Small intestine (tissue), 7 donors: ENCODE results near the gene CDC45. TPM values are rescaled to one million over a fixed set of nuclear protein-coding genes. Genes with fewer than 3 reads are reported as not detected.

Source experiments
- DNase-seq, 2 donors: peaks; one replicate each; pipeline versions ENCODE4 v3.0.0 to v3.0.0-alpha.2; 2013
- FAIRE-seq: peaks from 2 replicates; lab custom pipeline; 2012; peaks lifted over from hg19 to GRCh38; lab: Jason Lieb, UNC
- H3K27ac ChIP-seq, 3 donors: one replicate each; pipeline ENCODE4 v1.5.1; 2013; ENCODE audit warnings: low read length in 2 of 3, mild to moderate bottlenecking in 2 of 3, control low read depth in 1 of 3, inconsistent platforms in 1 of 3, low read depth in 1 of 3, moderate library complexity in 1 of 3
- H3K27me3 ChIP-seq, 3 donors: one replicate each; pipeline ENCODE4 v1.6.1; 2013; ENCODE audit warnings: low read length in 3 of 3, inconsistent platforms in 1 of 3; ENCODE audit not compliant: control insufficient read depth in 3 of 3, insufficient read depth in 3 of 3
- H3K36me3 ChIP-seq, 3 donors: one replicate each; pipeline ENCODE4 v1.6.1; 2013; ENCODE audit warnings: low read length in 3 of 3, inconsistent platforms in 1 of 3, low read depth in 1 of 3, mild to moderate bottlenecking in 1 of 3, moderate library complexity in 1 of 3; ENCODE audit not compliant: control insufficient read depth in 3 of 3, insufficient read depth in 2 of 3
- H3K4me1 ChIP-seq, 3 donors: one replicate each; pipeline ENCODE4 v1.6.1; 2013; ENCODE audit warnings: low read length in 2 of 3, inconsistent platforms in 1 of 3, low read depth in 1 of 3, mild to moderate bottlenecking in 1 of 3, moderate library complexity in 1 of 3; ENCODE audit not compliant: control insufficient read depth in 3 of 3, insufficient read depth in 2 of 3
- H3K4me3 ChIP-seq, 3 donors: one replicate each; pipeline ENCODE4 v1.5.1; 2013; ENCODE audit warnings: low read length in 3 of 3, control low read depth in 1 of 3, inconsistent platforms in 1 of 3, low read depth in 1 of 3, mild to moderate bottlenecking in 1 of 3, moderate library complexity in 1 of 3
- H3K9me3 ChIP-seq, 2 donors: one replicate each; pipeline ENCODE4 v1.6.1; 2013; ENCODE audit warnings: low read depth in 1 of 2, low read length in 1 of 2; ENCODE audit not compliant: control insufficient read depth in 2 of 2, insufficient read depth in 1 of 2
- WGBS, 3 donors: extraction: QIAGEN DNeasy Blood & Tissue Kit; methylation state at CpG; one replicate each; pipeline ENCODE4 v1.1.7; 2013; 5-methylcytosine and 5-hydroxymethylcytosine counted together
- polyA plus RNA-seq, 4 donors: library from polyadenylated mRNA; stranded (reverse) in 3 of 4; unstranded in 1 of 4; fragments of 200-250 nt in 3 of 4; fragments of 120-200 nt in 1 of 4; gene quantifications; one replicate each; pipeline versions ENCODE4 v1.2.1 to v1.2.3, GENCODE V29; 2013
- donor health status: healthy with polysubstance abuse.
- donor health status: control.
- donor health status: control.
- donor health status: Bipolar disorder and iron deficiency.
- donor health status: healthy.

The CDC45 gene
- polyA plus RNA-seq, 4 donors, result 2.2 to 13.8 (median 5.6) TPM

DNA sequence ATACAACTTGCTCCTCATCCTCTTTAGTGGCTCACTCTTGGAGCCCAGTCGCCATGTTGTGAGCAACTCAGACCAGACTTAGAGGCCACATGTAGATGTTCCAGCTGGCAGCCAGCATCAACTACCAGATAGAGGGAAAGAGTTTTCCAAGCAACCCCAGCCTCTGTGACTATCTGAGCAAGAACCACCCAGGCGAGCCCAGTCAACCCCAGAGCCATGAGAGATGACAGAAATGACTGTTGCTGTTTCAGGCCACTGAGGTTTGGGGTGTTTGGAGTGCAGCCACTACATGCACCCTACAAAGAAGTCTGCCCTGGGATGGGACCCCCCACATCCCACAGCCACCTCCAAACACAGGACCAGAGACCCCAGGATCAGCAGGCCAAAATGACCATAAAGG is 69.2 kb downstream of the CDC45 start:
- H3K4me3 ChIP-seq, result no peak overlapping the region
- no peak overlapping the region for H3K27ac ChIP-seq
- 73 to 90% (median 76%) methylated on average over 2 of the region's 2 CpGs for WGBS, 3 donors
- FAIRE-seq, result no peak
- no peaks in the 10 kb centered on the region for H3K36me3 ChIP-seq
- H3K4me1 ChIP-seq, result no peaks in the 10 kb centered on the region
- peaks cover 0 to 4% (median 0%) of the 10 kb centered on the region in 3 donors for H3K27me3 ChIP-seq
- peaks cover 0 to 5% of the 10 kb centered on the region in 2 donors for H3K9me3 ChIP-seq
- DNase-seq, result no peak

DNA sequence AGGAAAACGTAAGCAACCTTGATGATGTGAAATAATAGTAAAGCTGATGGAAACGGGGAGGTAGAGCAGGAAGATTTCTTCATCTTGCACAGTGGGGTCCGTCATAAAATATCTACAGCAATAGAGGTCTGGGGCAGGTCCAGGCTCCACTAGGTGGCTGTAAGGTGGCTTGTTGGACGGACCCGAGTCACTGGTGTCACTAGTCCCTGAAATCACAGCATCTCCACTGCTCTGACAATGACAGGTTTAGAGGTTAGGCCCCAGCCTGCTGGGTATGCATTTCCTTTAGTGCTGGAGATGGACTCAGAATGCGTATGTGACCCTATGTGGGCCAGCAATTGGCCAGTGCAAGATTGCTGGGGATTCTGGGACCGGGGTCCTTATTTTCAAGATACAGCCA is 69.7 kb downstream of the CDC45 start:
- DNase-seq (no peak), FAIRE-seq (no peak)
- Histone ChIP-seq H3K27me3 (peaks cover 0 to 4% (median 0%) of the 10 kb centered on the region in 3 donors), H3K4me1 (no peaks in the 10 kb centered on the region), H3K9me3 (peaks cover 0 to 5% of the 10 kb centered on the region in 2 donors), H3K27ac (no peak overlapping the region), H3K36me3 (no peaks in the 10 kb centered on the region), H3K4me3 (no peak overlapping the region)
- 75 to 84% (median 82%) methylated on average over 7 of the region's 7 CpGs for WGBS, 3 donors

DNA sequence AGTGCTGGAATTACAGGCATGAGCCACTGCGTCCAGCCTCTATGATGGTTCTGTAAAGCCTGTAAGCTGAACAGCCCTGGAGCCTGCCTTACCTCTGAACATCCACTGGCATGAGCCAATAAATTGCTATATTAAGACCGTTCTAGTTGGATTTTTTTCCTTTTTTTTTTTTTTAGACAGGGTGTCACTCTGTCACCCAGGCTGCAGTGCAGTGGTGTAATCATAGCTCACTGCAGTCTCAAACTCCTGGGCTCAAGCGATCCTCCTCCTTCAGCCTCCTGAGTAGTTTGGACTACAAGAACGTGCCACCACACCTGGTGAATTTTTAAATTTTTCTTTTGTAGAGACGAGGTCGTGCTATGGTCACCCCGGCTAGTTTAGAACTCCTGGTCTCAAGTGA is 70.7 kb downstream of the CDC45 start:
- FAIRE-seq (no peak), DNase-seq (no peak)
- H3K4me3 ChIP-seq, result no peak overlapping the region
- H3K27me3 ChIP-seq, result peaks cover 0 to 4% (median 0%) of the 10 kb centered on the region in 3 donors
- H3K27ac ChIP-seq, result no peak overlapping the region
- no peaks in the 10 kb centered on the region for H3K36me3 ChIP-seq
- H3K9me3 ChIP-seq, result peaks cover 0 to 5% of the 10 kb centered on the region in 2 donors
- WGBS, 3 donors, result 71 to 86% (median 80%) methylated on average over 7 of the region's 7 CpGs
- no peaks in the 10 kb centered on the region for H3K4me1 ChIP-seq

DNA sequence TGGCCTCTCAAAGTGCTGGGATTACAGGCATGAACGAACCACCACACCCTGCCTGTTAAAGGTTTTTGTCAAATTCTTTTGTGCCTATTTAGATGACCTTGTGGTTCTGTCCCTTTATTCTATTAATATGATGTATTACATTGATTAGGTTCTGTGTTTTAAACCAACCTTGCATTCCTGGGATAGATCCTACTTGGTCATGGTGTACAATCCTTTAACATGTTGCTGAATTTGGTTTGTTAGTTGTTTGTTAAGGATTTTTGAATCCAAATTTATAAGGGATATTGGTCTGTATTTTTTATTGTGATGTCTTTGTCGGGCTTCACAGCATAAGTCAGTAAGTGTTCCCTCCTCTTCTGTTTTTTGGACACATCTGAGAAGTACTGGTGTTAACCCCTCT is 73.5 kb downstream of the CDC45 start:
- Histone ChIP-seq H3K9me3 (peaks cover 0 to 5% of the 10 kb centered on the region in 2 donors), H3K36me3 (no peaks in the 10 kb centered on the region), H3K27ac (no peak overlapping the region), H3K4me1 (no peaks in the 10 kb centered on the region), H3K27me3 (peaks cover 0 to 4% (median 0%) of the 10 kb centered on the region in 3 donors), H3K4me3 (no peak overlapping the region)
- no peak for DNase-seq
- FAIRE-seq, result no peak
- WGBS, 3 donors, result 69 to 87% (median 85%) methylated on average over 2 of the region's 2 CpGs

DNA sequence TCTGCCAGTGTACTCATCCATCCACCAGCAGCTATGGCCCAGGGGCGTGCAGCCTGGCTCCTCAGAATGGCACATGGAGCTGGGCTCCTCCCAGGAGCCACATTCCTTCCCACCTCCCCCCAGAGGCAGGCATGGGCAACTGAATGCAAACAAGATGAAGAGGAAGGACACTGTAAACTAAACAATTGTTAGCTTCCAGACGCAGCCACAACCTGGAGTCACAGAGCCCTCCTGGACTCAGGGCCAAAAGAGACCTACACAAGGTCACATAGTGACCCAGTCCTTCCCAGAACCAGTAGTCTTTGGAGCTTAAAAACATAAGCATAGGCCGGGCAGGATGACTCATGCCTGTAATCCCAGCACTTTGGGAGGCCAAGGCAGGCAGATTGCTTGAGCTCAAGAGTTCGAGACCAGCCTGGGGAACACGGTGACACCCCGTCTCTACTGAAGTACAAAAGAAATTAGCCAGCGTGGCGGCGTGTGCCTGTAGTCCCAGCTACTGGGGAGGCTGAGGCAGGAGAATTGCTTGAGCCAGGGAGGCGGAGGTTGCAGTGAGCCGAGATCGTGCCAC is 75.2 kb downstream of the CDC45 start:
- WGBS, 3 donors, result 68 to 76% (median 75%) methylated on average over 12 of the region's 12 CpGs
- Histone ChIP-seq H3K4me1 (no peaks in the 10 kb centered on the region), H3K27ac (no peak overlapping the region), H3K9me3 (peaks cover 0 to 5% of the 10 kb centered on the region in 2 donors), H3K4me3 (no peak overlapping the region), H3K36me3 (no peaks in the 10 kb centered on the region), H3K27me3 (peaks cover 0 to 4% (median 0%) of the 10 kb centered on the region in 3 donors)
- FAIRE-seq (no peak), DNase-seq (no peak)

DNA sequence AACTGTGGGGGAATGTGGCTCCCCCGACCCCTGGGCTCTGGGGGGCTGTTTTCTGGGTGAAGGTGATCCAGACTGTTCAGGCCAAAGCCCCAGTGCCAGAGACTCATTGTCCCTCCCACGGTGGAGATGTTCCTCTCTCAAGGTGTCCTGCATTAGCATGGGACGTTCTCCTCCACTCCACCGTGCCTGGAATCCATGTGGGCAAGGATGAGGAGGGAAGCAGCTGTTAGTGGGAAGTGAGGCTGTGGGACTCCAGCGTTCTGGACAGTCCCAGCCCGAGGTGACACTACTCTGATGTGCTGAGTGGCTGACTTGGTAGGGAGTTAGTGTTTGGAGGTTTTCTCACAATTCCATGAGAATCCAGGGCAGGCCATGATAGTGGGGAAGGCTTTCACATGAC is 75.9 kb downstream of the CDC45 start:
- Histone ChIP-seq H3K36me3 (no peaks in the 10 kb centered on the region), H3K4me1 (no peaks in the 10 kb centered on the region), H3K27ac (no peak overlapping the region), H3K4me3 (no peak overlapping the region), H3K27me3 (peaks cover 0 to 4% (median 0%) of the 10 kb centered on the region in 3 donors), H3K9me3 (peaks cover 0 to 5% of the 10 kb centered on the region in 2 donors)
- 73 to 78% (median 75%) methylated on average over 6 of the region's 6 CpGs for WGBS, 3 donors
- FAIRE-seq, result no peak
- DNase-seq, result no peak

DNA sequence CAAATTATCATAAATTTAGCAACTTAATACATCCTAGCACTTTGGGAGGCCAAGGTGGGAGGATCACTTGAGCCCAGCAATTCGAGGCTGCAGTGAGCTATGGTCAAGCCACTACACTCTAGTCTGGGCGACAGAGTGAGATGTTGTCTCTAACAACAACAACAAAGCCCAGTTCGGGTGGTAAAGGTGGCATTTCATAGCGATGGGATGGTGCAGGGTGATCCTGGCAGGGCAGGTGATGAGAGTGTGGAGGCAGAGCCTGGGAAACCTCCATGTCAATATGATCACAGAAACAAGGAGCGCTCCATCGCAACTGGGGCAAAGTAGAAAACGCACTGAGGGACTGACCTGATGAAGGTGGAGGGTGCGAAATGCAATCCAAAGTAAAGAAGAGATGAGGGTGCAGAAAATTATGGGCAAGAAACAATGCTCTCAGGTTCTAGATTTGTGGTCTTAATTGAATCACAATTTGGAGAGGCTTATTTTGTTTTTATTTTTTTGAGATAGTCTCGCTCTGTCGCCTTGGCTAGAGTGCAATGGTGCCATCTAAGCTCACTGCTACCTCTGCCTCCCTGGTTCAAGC is 77.3 kb downstream of the CDC45 start:
- Histone ChIP-seq H3K4me3 (no peak overlapping the region), H3K36me3 (no peaks in the 10 kb centered on the region), H3K27me3 (peaks cover 0 to 2% (median 0%) of the 10 kb centered on the region in 3 donors), H3K9me3 (peaks cover 0 to 5% of the 10 kb centered on the region in 2 donors), H3K4me1 (no peaks in the 10 kb centered on the region), H3K27ac (no peak overlapping the region)
- FAIRE-seq, result no peak
- no peak for DNase-seq
- WGBS, 3 donors, result 85 to 93% (median 90%) methylated on average over 10 of the region's 10 CpGs

DNA sequence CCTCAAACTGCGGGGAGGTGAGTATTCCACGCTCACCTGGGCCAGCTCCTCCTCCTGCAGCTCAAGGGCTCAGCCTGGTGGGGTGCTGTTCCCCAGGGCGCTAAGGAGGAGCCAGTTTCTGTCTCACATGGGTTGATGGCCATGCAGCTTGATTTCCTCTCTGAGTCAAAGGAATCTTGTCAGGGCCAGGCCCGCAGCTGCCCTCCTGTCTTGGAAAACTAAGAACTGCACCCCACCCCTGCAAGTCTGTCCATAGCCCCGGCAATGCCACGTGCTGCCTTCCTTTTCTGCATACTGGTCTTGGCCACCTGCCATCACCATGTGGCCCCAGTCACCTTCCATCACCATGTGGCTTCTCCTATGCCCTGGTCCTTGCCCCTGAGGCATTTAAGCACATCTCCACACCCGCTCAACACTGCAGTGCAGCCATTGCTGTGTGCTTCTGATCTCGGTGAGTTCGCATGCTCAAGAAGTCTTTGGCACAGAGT is 79.6 kb downstream of the CDC45 start:
- 66 to 76% (median 70%) methylated on average over 9 of the region's 9 CpGs for WGBS, 3 donors
- no peak overlapping the region for H3K27ac ChIP-seq
- no peak for FAIRE-seq
- no peak overlapping the region for H3K4me3 ChIP-seq
- no peaks in the 10 kb centered on the region for H3K4me1 ChIP-seq
- DNase-seq, result no peak
- no peaks in the 10 kb centered on the region for H3K9me3 ChIP-seq
- H3K27me3 ChIP-seq, result no peaks in the 10 kb centered on the region
- no peaks in the 10 kb centered on the region for H3K36me3 ChIP-seq
